ENCODE results near the gene VWF.

DNA sequence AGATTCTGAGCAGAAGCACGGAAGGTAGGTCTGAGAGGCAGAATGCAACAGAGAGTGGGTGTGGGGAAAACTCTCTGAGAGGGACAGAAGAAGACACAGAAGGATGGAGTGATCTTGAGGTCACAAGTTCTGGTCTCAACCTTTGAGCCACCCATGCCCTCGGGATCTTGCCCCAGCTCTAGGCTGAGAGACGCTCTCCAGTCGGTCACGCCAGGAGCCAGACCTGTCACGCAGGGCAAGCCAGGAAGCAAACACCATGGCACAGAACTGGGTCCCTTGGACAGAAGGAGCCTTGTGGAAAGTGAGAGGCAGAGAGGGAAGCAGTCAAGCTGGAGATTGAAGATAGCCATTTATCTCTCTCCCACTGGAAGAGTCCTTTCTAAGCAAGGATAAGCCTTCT, 79.0 kb downstream of the VWF start:
- TF ChIP-seq EZH2 (IDR thresholded peaks at IDR 0.05; ENCODE audit: low read length): no peak
- TF ChIP-seq, protein P1, sequence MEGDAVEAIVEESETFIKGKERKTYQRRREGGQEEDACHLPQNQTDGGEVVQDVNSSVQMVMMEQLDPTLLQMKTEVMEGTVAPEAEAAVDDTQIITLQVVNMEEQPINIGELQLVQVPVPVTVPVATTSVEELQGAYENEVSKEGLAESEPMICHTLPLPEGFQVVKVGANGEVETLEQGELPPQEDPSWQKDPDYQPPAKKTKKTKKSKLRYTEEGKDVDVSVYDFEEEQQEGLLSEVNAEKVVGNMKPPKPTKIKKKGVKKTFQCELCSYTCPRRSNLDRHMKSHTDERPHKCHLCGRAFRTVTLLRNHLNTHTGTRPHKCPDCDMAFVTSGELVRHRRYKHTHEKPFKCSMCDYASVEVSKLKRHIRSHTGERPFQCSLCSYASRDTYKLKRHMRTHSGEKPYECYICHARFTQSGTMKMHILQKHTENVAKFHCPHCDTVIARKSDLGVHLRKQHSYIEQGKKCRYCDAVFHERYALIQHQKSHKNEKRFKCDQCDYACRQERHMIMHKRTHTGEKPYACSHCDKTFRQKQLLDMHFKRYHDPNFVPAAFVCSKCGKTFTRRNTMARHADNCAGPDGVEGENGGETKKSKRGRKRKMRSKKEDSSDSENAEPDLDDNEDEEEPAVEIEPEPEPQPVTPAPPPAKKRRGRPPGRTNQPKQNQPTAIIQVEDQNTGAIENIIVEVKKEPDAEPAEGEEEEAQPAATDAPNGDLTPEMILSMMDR (optimal IDR thresholded peaks at IDR 0.05 in 1 of 3, IDR thresholded peaks at IDR 0.05 in 1 of 3, conservative IDR thresholded peaks at IDR 0.05 in 1 of 3; ENCODE audit: extremely low read depth in 1 of 3, insufficient read depth in 2 of 3, low read length in 3 of 3): no peak
